Heart left ventricle (tissue), 16 donors: Measurements from ENCODE around the gene TPBGL. TPM values are rescaled to one million over a fixed set of nuclear protein-coding genes. Genes with fewer than 3 reads are reported as not detected.
A peak's percentile ranks its signal among the peaks of the same experiment; 100 is the strongest.

ENCODE experiments used
- ATAC-seq, 4 donors: fragments of 200-7000 bp; cut with Tn5 transposase; one replicate each; pipeline ENCODE4 v1.9.1; 2020 to 2022; ENCODE audit warnings: moderate library complexity in 4 of 4, mild to moderate bottlenecking in 3 of 4, moderate number of reproducible peaks in 1 of 4
- DNase-seq, 5 donors: peaks; one replicate each; pipeline ENCODE4 v3.0.0-alpha.2; 2020
- H3K27ac ChIP-seq, 12 donors: fragments of 200-600 bp; sonication (generic) in 4 of 12; one replicate each; pipeline versions ENCODE4 v1.5.0 to v1.8.0; 2016 to 2022; ENCODE audit warnings: mild to moderate bottlenecking in 2 of 12
- H3K27me3 ChIP-seq, 9 donors: fragments of 200-600 bp; sonication (generic) in 2 of 9; one replicate each; pipeline versions ENCODE4 v1.5.1 to v1.8.0; 2016 to 2022; ENCODE audit warnings: mild to moderate bottlenecking in 3 of 9
- H3K36me3 ChIP-seq, 9 donors: fragments of 200-600 bp; sonication (generic) in 2 of 9; one replicate each; pipeline versions ENCODE4 v1.5.0 to v1.8.0; 2018 to 2022; ENCODE audit warnings: mild to moderate bottlenecking in 2 of 9
- H3K4me1 ChIP-seq, 12 donors: fragments of 200-600 bp; sonication (generic) in 4 of 12; one replicate each; pipeline versions ENCODE4 v1.5.0 to v1.8.0; 2016 to 2022; ENCODE audit warnings: mild to moderate bottlenecking in 3 of 12
- H3K4me3 ChIP-seq, 12 donors: fragments of 200-600 bp; sonication (generic) in 4 of 12; one replicate each; pipeline versions ENCODE4 v1.5.0 to v1.8.0; 2017 to 2022; ENCODE audit warnings: mild to moderate bottlenecking in 9 of 12, moderate library complexity in 4 of 12
- H3K9me3 ChIP-seq, 12 donors: fragments of 200-600 bp; sonication (generic) in 4 of 12; one replicate each; pipeline versions ENCODE4 v1.5.0 to v1.8.0; 2016 to 2022; ENCODE audit warnings: mild to moderate bottlenecking in 1 of 12
- CTCF ChIP-seq, 12 donors: fragments of 200-600 bp; sonication (generic) in 4 of 12; IDR thresholded peaks; one replicate each; pipeline versions ENCODE4 v1.5.0 to v1.8.0; 2018 to 2022; ENCODE audit warnings: antibody characterized with exemption in 12 of 12, mild to moderate bottlenecking in 5 of 12
- POLR2A ChIP-seq, 2 donors: fragments of 450-650 bp; IDR thresholded peaks; one replicate each; pipeline ENCODE4 v1.6.1; 2017; ENCODE audit warnings: antibody characterized with exemption in 2 of 2, mild to moderate bottlenecking in 2 of 2, moderate library complexity in 2 of 2
- WGBS, 4 donors: extraction: QIAGEN DNeasy Blood & Tissue Kit in 2 of 4; methylation state at CpG; one replicate each; pipeline versions ENCODE4 v1.1.5 to v1.1.7; 2013 to 2018; 5-methylcytosine and 5-hydroxymethylcytosine counted together
- intact Hi-C, 10 donors: fragments of 100-400 bp; cut with DNase I; formaldehyde crosslinking; loops; one replicate each; pipeline versions ENCODE4 v1.11.1 to v1.14.2; 2022
- polyA plus RNA-seq, 2 donors: library from polyadenylated mRNA; stranded (reverse); fragments of 200-250 nt; gene quantifications; one replicate each; pipeline ENCODE4 v1.2.3, GENCODE V29; 2013
- total RNA-seq, 9 donors: library from RNA; depleted of rRNA in 2 of 9; stranded (reverse); fragments of >200 nt in 2 of 9; fragmentation: NEBNext Ultra II Directional in 3 of 9; extraction: Animal tissue kit (Norgen Biotek cat#: 25700) in 3 of 9; gene quantifications; one replicate each; pipeline versions ENCODE4 v1.1.0 to v1.2.4, GENCODE V29; 2016 to 2023
- donor health status: ischemic (EF 13 %, LVEDD 7.1; RV severe dilation, severe dysfunction).
- donor health status: healthy with polysubstance abuse.
- donor health status: DM: no; HTN: yes; CAD: no.
- donor health status: DM: no; HTN: no; CAD: no.
- donor health status: ischemic (EF 25% LVEDD 6.9; RV normal size, moderate dysfunction).
- donor health status: ischemic (EF 25% LVEDD 5.7; RV mildly dilated, moderate dysfunction).
- donor health status: healthy.
- donor health status: DM: yes; HTN: yes; CAD: no.
- donor health status: ischemic (EF 35%, LVEDD 5.7; RV mildly dilated, moderate dysfunction).
- donor health status: nonischemic (EF 11% LVEDD 7.7; RV severe dilation, severe dysfunction).
- donor health status: DM: yes; HTN: yes; CAD: no.
- donor health status: PGD.
- donor health status: ischemic (EF 29% LVEDD 5.4; RV normal size, mild dysfunction).
- donor health status: nonischemic (EF 23%, LVEDD 6.1; RV moderate dilation, normal function).

Gene TPBGL
- total and polyA plus RNA-seq, 11 donors, result 0.07 to 1.0 (median 0.14) TPM; not detected in 5

GRCh38 chr11:75280770-75281468 is 40.3 kb downstream of the TPBGL start:
- WGBS, 4 donors, result 72 to 79% (median 77%) methylated on average over 15 of the region's 15 CpGs
- Histone ChIP-seq H3K27me3 (no peaks in the 10 kb centered on the region), H3K4me3 (no peak overlapping the region), H3K4me1 (peaks cover 0 to 24% (median 14%) of the 10 kb centered on the region in 12 donors), H3K27ac (peak overlapping the region in 6 of 12 donors; percentile 2 to 43 (median 28)), H3K9me3 (no peaks in the 10 kb centered on the region), H3K36me3 (peaks cover 0 to 99% (median 57%) of the 10 kb centered on the region in 9 donors)
- DNase-seq (peak in 3 of 5 donors; percentile 27 to 52 (median 31)), ATAC-seq (peak in 2 of 4 donors; percentile 3 to 30)
- intact Hi-C loops, result loop anchor here (1.0 to 10.0 kb wide), 11 partner anchors 36 to 254 kb away; partner anchors contain the start of gene GDPD5 (in 1 of the 10)
- TF ChIP-seq CTCF (IDR thresholded peaks at IDR 0.05) (no peak), POLR2A (IDR thresholded peaks at IDR 0.05) (no peak)

GRCh38 chr11:75281469-75282095 is 41.0 kb downstream of the TPBGL start:
- peak overlapping the region in 2 of 12 donors; percentile 2 to 27 for H3K27ac ChIP-seq
- TF ChIP-seq POLR2A (IDR thresholded peaks at IDR 0.05) (no peak), CTCF (IDR thresholded peaks at IDR 0.05) (no peak)
- no peaks in the 10 kb centered on the region for H3K9me3 ChIP-seq
- no peaks in the 10 kb centered on the region for H3K27me3 ChIP-seq
- 86 to 96% (median 89%) methylated on average over 9 to 10 of the region's 10 CpGs for WGBS, 4 donors
- DNase-seq (peak in 3 of 5 donors; percentile 18 to 34 (median 19)), ATAC-seq (no peak)
- no peak overlapping the region for H3K4me3 ChIP-seq
- intact Hi-C loops, result loop anchor here (1.0 to 10.0 kb wide), 11 partner anchors 36 to 253 kb away; partner anchors contain the start of gene GDPD5 (in 1 of the 10)
- peaks cover 0 to 19% (median 14%) of the 10 kb centered on the region in 12 donors for H3K4me1 ChIP-seq
- H3K36me3 ChIP-seq, result peaks cover 0 to 99% (median 54%) of the 10 kb centered on the region in 9 donors

GRCh38 chr11:75283391-75283931 is 42.9 kb downstream of the TPBGL start:
- TF ChIP-seq CTCF (IDR thresholded peaks at IDR 0.05), result no peak
- TF ChIP-seq POLR2A (IDR thresholded peaks at IDR 0.05), result no peak
- WGBS, 4 donors, result 88 to 95% (median 92%) methylated on average over 10 to 16 of the region's 16 CpGs
- Histone ChIP-seq H3K9me3 (no peaks in the 10 kb centered on the region), H3K36me3 (peaks cover 0 to 94% (median 46%) of the 10 kb centered on the region in 9 donors), H3K4me1 (peaks cover 0 to 24% (median 13%) of the 10 kb centered on the region in 12 donors), H3K27ac (no peak overlapping the region), H3K4me3 (no peak overlapping the region), H3K27me3 (no peaks in the 10 kb centered on the region)
- intact Hi-C loops, result loop anchor here in 9 of 10 donors (5.0 to 10.0 kb wide), 7 partner anchors 34 to 251 kb away; partner anchors contain the start of gene GDPD5 (in 1 of the 9)
- ATAC-seq (no peak), DNase-seq (peak in 1 of 5 donors; percentile 44)
